Transverse colon (tissue), 4 donors: ENCODE measurements around the gene LUZP2. TPM values are rescaled to one million over a fixed set of nuclear protein-coding genes. Genes with fewer than 3 reads are reported as not detected.

Source experiments
- DNase-seq: peaks from one replicate; pipeline ENCODE4 v3.0.0-alpha.2; 2019
- H3K27ac ChIP-seq, 4 donors: fragments of 200-600 bp; sonication (generic); 2 replicates each; pipeline ENCODE4 v1.5.1; 2016 to 2018; ENCODE audit warnings: inconsistent platforms in 4 of 4
- H3K27me3 ChIP-seq: fragments of 200-600 bp; sonication (generic); 2 replicates; pipeline ENCODE4 v1.5.1; 2017; ENCODE audit warnings: inconsistent platforms
- H3K36me3 ChIP-seq, 4 donors: fragments of 200-600 bp; sonication (generic); 2 replicates each; pipeline ENCODE4 v1.5.1; 2017 to 2019; ENCODE audit warnings: inconsistent platforms in 4 of 4
- H3K4me1 ChIP-seq, 4 donors: fragments of 200-600 bp; sonication (generic); 2 replicates each; pipeline ENCODE4 v1.5.1; 2017 to 2020; ENCODE audit warnings: inconsistent platforms in 4 of 4
- H3K4me3 ChIP-seq, 4 donors: fragments of 200-600 bp; sonication (generic); 1 replicate in 1 of 4; 2 replicates in 3 of 4; pipeline versions ENCODE4 v1.5.1 to v1.6.1; 2017 to 2019; ENCODE audit warnings: inconsistent platforms in 4 of 4
- H3K9me3 ChIP-seq, 2 donors: fragments of 200-600 bp; sonication (generic); 2 replicates each; pipeline ENCODE4 v1.5.1; 2017 to 2019; ENCODE audit warnings: inconsistent platforms in 2 of 2
- CTCF ChIP-seq, 5 experiments: fragments of 200-600 bp in 3 of 5; fragments of 450-650 bp in 2 of 5; sonication (generic) in 3 of 5; IDR thresholded peaks; 1 replicate in 2 of 5; 2 replicates in 3 of 5; pipeline ENCODE4 v1.5.1; 2016 to 2017; ENCODE audit warnings: antibody characterized with exemption in 5 of 5, inconsistent platforms in 3 of 5, mild to moderate bottlenecking in 2 of 5, moderate library complexity in 1 of 5
- EP300 ChIP-seq: sonication (generic); formaldehyde crosslinking; IDR thresholded peaks from one replicate; pipeline ENCODE4 v1.6.1; 2017; ENCODE audit warnings: antibody characterized with exemption, low read depth
- POLR2A ChIP-seq: fragments of 450-650 bp; IDR thresholded peaks from one replicate; pipeline ENCODE4 v1.6.1; 2016; ENCODE audit warnings: antibody characterized with exemption, mild to moderate bottlenecking, moderate library complexity
- POLR2AphosphoS5 ChIP-seq, 3 donors: sonication (generic); formaldehyde crosslinking; IDR thresholded peaks; one replicate each; pipeline ENCODE4 v1.6.1; 2016; ENCODE audit warnings: antibody characterized with exemption in 3 of 3
- WGBS, 2 donors: methylation state at CpG; one replicate each; pipeline ENCODE4 v1.1.5; 2018; ENCODE audit warnings: low coverage in 1 of 2; 5-methylcytosine and 5-hydroxymethylcytosine counted together
- in situ Hi-C, 4 donors: fragments of 200-750 bp; cut with MboI; loops; one replicate each; pipeline versions ENCODE4 v1.15.0 to v1.15.1; 2017; ENCODE audit warnings: low sequenced_read_pairs in 3 of 4, low pct_ligation_motif_present in 1 of 4, low pct_unique_long_range_greater_than_20kb in 1 of 4
- intact Hi-C: fragments of 100-400 bp; cut with DNase I; formaldehyde crosslinking; loops from one replicate; pipeline ENCODE4 v1.15.1; 2023; ENCODE audit warnings: low total_unique reads
- total RNA-seq, 4 donors: library from RNA; depleted of rRNA; stranded (reverse); fragments of >200 nt; gene quantifications; one replicate each; pipeline ENCODE4 v1.1.0, GENCODE V29; 2016

LUZP2 gene
- total RNA-seq, 4 donors from 2014 or later = 2.2 to 3.3 (median 2.4) TPM; not detected in 1

- no peak overlapping the region for H3K27ac ChIP-seq
- DNase-seq = no peak
- H3K4me3 ChIP-seq = no peak overlapping the region
- no peaks in the 10 kb centered on the region for H3K27me3 ChIP-seq
- WGBS, 2 donors = 90 to 94% methylated on average over 1 of the region's 1 CpG
- no peaks in the 10 kb centered on the region for H3K4me1 ChIP-seq
- peaks cover 0 to 4% of the 10 kb centered on the region in 2 donors for H3K9me3 ChIP-seq
- no peaks in the 10 kb centered on the region for H3K36me3 ChIP-seq
- no peak for TF ChIP-seq POLR2AphosphoS5 (IDR thresholded peaks at IDR 0.05)
- in situ Hi-C loops (no loop called here), intact Hi-C loops (no loop called here)
Measured at GRCh38 chr11:24925091-24925490, 428.2 kb downstream of the LUZP2 start.

GRCh38 chr11:24932110-24933000, 435.5 kb downstream of the LUZP2 start:
- peak; percentile 50 for DNase-seq
- intact Hi-C loops (no loop called here), in situ Hi-C loops (no loop called here)
- no peaks in the 10 kb centered on the region for H3K27me3 ChIP-seq
- no peak for TF ChIP-seq POLR2AphosphoS5 (IDR thresholded peaks at IDR 0.05)
- no peak for TF ChIP-seq EP300
- TF ChIP-seq POLR2A = no peak
- no peak for TF ChIP-seq CTCF (IDR thresholded peaks at IDR 0.05)
- 46% methylated on average over 9 of the region's 9 CpGs; no CpG with 5 or more reads in 1 of the 2 donors for WGBS, 2 donors
- peaks cover 0 to 4% of the 10 kb centered on the region in 2 donors for H3K9me3 ChIP-seq
- H3K4me3 ChIP-seq = peak overlapping the region in 2 of 4 donors; percentile 5 to 13
- no peaks in the 10 kb centered on the region for H3K36me3 ChIP-seq
- H3K4me1 ChIP-seq = peaks cover 0 to 4% (median 0%) of the 10 kb centered on the region in 4 donors
- H3K27ac ChIP-seq = peak overlapping the region; percentile 60 to 72 (median 64)

- peaks cover 0 to 4% (median 0%) of the 10 kb centered on the region in 4 donors for H3K4me1 ChIP-seq
- WGBS, 2 donors = 69% methylated on average over 1 of the region's 1 CpG; no CpG with 5 or more reads in 1 of the 2 donors
- no peak overlapping the region for H3K4me3 ChIP-seq
- in situ Hi-C loops = no loop called here
- no peak for DNase-seq
- H3K36me3 ChIP-seq = no peaks in the 10 kb centered on the region
- H3K27me3 ChIP-seq = no peaks in the 10 kb centered on the region
- no peak for TF ChIP-seq CTCF (IDR thresholded peaks at IDR 0.05)
- no peak for TF ChIP-seq EP300
- TF ChIP-seq POLR2A = no peak
- TF ChIP-seq POLR2AphosphoS5 (IDR thresholded peaks at IDR 0.05) = no peak
- intact Hi-C loops = no loop called here
- no peak overlapping the region for H3K27ac ChIP-seq
- H3K9me3 ChIP-seq = no peaks in the 10 kb centered on the region
Measured at GRCh38 chr11:24934733-24935439, 438.0 kb downstream of the LUZP2 start.

- DNase-seq = no peak
- H3K9me3 ChIP-seq = no peaks in the 10 kb centered on the region
- H3K4me3 ChIP-seq = no peak overlapping the region
- H3K27me3 ChIP-seq = no peaks in the 10 kb centered on the region
- no peak overlapping the region for H3K27ac ChIP-seq
- WGBS, 2 donors = 75 to 80% methylated on average over 2 to 3 of the region's 3 CpGs
- H3K4me1 ChIP-seq = no peaks in the 10 kb centered on the region
- H3K36me3 ChIP-seq = no peaks in the 10 kb centered on the region
- in situ Hi-C loops = no loop called here
- intact Hi-C loops = no loop called here
- TF ChIP-seq EP300 (no peak), POLR2AphosphoS5 (IDR thresholded peaks at IDR 0.05) (no peak), POLR2A (no peak)
Measured at GRCh38 chr11:24944891-24945290, 448.0 kb downstream of the LUZP2 start.

- in situ Hi-C loops = no loop called here
- H3K27me3 ChIP-seq = no peaks in the 10 kb centered on the region
- DNase-seq = no peak
- 58 to 63% methylated on average over 5 of the region's 5 CpGs for WGBS, 2 donors
- H3K4me1 ChIP-seq = no peaks in the 10 kb centered on the region
- H3K9me3 ChIP-seq = no peaks in the 10 kb centered on the region
- TF ChIP-seq POLR2A = no peak
- TF ChIP-seq CTCF (IDR thresholded peaks at IDR 0.05) = no peak
- TF ChIP-seq EP300 = no peak
- TF ChIP-seq POLR2AphosphoS5 (IDR thresholded peaks at IDR 0.05) = no peak
- no peaks in the 10 kb centered on the region for H3K36me3 ChIP-seq
- H3K4me3 ChIP-seq = no peak overlapping the region
- no peak overlapping the region for H3K27ac ChIP-seq
- intact Hi-C loops = no loop called here
Measured at GRCh38 chr11:24949406-24949805, 452.6 kb downstream of the LUZP2 start.
